SJCRH30 (cell line): ENCODE data around the gene LCLAT1. TPM values are rescaled to one million over a fixed set of nuclear protein-coding genes. Genes with fewer than 3 reads are reported as not detected.

Experiments used
- DNase-seq, 2 experiments: peaks; one replicate each; pipeline ENCODE4 v3.0.0-alpha.2; 2015 to 2020
- H3K27ac ChIP-seq: fragments of 250-450 bp; sonication (Bioruptor Pico); 2 replicates; pipeline ENCODE4 v1.5.1; 2020; ENCODE audit warnings: mild to moderate bottlenecking, moderate library complexity
- H3K27me3 ChIP-seq: fragments of 250-450 bp; sonication (Bioruptor Pico); 2 replicates; pipeline ENCODE4 v1.5.1; 2020; ENCODE audit warnings: mild to moderate bottlenecking, moderate library complexity
- H3K36me3 ChIP-seq: fragments of 250-450 bp; sonication (Bioruptor Pico); 2 replicates; pipeline ENCODE4 v1.5.1; 2020; ENCODE audit warnings: mild to moderate bottlenecking, moderate library complexity
- H3K4me1 ChIP-seq: fragments of 250-450 bp; sonication (Bioruptor Pico); 2 replicates; pipeline ENCODE4 v1.5.1; 2020; ENCODE audit warnings: mild to moderate bottlenecking, moderate library complexity
- H3K4me3 ChIP-seq: fragments of 250-450 bp; sonication (Bioruptor Pico); 2 replicates; pipeline ENCODE4 v1.5.1; 2020; ENCODE audit warnings: mild to moderate bottlenecking, moderate library complexity
- H3K9me3 ChIP-seq: fragments of 250-450 bp; sonication (Bioruptor Pico); replicated peaks from 2 replicates; pipeline ENCODE4 v1.5.1; 2020; ENCODE audit warnings: mild to moderate bottlenecking, moderate library complexity
- total RNA-seq: library from RNA; depleted of rRNA; stranded (reverse); fragments of >200 nt; shearing (Covaris generic); gene quantifications from 2 replicates; pipeline ENCODE4 v1.2.3, GENCODE V29; 2014

Gene LCLAT1
- total RNA-seq, 1 experiment from 2014 or later, result 35.9 TPM

DNA sequence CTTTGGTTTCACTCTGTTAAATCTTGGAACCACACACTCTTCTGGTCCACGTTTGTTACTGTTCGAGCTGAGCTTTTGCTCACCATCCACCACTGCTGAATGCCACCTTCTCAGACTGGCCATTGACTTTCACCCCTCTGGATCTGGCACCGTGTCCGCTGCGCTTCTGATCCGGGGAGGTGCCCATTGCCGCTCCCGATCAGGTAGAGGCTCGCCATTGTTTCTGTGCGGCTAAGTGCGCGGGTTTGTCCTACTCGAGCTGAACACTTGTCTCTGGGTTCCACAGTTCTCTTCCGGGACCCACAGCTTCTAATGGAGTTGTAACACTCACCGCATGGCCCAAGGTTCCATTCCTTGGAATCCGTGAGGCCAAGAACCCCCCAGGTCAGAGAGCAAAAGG lies 72.8 kb downstream of the LCLAT1 start:
- Histone ChIP-seq H3K4me3 (no peak overlapping the region), H3K36me3 (peaks cover 12% of the 10 kb centered on the region), H3K27ac (no peak overlapping the region), H3K4me1 (peaks cover 6% of the 10 kb centered on the region), H3K9me3 (peaks cover 6% of the 10 kb centered on the region; the same call in 1 of the 2 replicates), H3K27me3 (no peaks in the 10 kb centered on the region)
- DNase-seq, result no peak

DNA sequence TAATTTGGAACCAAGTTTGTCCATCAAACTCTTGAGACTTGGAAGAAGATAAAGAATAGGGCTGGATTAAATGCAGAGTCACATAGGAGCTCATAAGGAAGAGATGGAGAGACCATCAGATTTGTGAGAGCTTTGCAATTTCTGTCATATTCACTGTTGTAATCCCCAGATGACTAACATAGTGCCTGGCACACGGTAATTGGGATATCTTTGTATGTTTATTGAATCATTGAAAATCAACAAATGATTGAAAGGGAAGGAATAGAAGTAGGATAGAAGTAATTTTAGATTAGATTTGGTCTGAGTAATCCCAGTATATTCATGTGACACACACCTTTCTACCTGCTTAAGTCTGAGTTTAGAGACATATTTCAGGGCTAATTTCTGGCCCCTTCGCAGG lies 75.4 kb downstream of the LCLAT1 start:
- Histone ChIP-seq H3K36me3 (peaks cover 16% of the 10 kb centered on the region), H3K4me1 (no peaks in the 10 kb centered on the region), H3K9me3 (peaks cover 11% of the 10 kb centered on the region; the same call in 1 of the 2 replicates), H3K27me3 (no peaks in the 10 kb centered on the region), H3K27ac (no peak overlapping the region), H3K4me3 (no peak overlapping the region)
- DNase-seq, result no peak

DNA sequence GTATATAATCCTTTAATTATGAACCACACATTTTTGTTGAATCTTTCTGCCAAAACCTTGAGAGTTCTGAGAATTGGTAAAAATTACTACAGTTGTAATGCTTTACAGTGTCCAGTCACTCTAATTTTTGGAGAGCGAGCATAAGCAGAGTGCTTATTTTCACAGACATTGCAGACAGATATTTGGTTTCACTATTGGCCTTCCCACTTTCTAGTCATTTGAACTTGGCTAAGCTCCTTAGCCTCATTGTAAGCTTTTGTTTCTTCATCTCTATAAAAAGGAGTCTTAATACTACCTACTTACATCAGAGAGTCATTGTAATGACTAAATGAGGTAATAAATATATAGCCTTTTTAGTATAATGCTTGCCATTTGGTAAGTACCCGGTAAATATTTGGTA lies 80.4 kb downstream of the LCLAT1 start:
- Histone ChIP-seq H3K4me3 (no peak overlapping the region), H3K27me3 (no peaks in the 10 kb centered on the region), H3K36me3 (peaks cover 11% of the 10 kb centered on the region), H3K27ac (no peak overlapping the region), H3K4me1 (no peaks in the 10 kb centered on the region), H3K9me3 (peaks cover 11% of the 10 kb centered on the region; the same call in 1 of the 2 replicates)
- DNase-seq, result no peak

DNA sequence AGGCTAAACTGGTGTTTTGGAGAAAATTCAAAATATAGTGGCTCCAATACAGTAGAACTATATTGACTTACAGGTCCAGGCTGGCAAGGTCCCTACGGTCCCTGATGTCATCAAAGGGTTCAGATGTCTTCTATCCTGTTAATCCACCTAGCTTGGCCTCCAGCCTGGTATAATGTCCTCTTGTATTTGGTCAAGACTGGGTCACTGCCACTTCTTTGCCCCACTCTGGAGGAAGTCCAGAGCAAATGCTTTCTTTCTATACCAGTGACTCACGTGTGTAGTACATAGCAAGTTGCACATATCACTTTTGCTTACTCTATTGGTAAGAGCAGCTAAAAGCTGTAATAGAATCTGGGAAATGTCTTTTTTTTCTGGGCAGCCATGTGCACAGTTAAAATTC lies 80.8 kb downstream of the LCLAT1 start:
- Histone ChIP-seq H3K27ac (no peak overlapping the region), H3K9me3 (peaks cover 11% of the 10 kb centered on the region; the same call in 1 of the 2 replicates), H3K4me1 (no peaks in the 10 kb centered on the region), H3K4me3 (no peak overlapping the region), H3K27me3 (no peaks in the 10 kb centered on the region), H3K36me3 (peaks cover 12% of the 10 kb centered on the region)
- no peak for DNase-seq

DNA sequence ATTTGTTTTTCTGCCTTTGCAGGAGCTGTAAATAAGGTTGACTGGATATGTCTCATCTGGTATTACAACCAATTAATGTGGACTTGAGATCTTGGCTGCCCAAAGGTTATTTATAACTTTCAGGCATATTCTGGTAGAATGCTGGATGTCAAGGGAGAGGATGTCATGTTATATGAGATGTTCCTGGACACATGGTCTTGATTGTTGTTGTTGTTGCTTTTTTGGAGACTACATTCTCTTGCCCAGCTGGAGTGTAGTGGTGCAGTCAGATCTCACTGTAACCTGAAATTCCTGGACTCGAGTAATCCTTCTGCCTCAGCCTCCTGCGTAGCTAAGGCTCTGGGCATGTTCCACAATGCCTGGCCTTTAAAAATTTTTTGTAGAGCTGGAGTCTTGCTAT lies 83.3 kb downstream of the LCLAT1 start:
- H3K27ac ChIP-seq, result no peak overlapping the region
- no peak for DNase-seq
- no peak overlapping the region for H3K4me3 ChIP-seq
- peaks cover 7% of the 10 kb centered on the region for H3K9me3 ChIP-seq
- peaks cover 34% of the 10 kb centered on the region for H3K36me3 ChIP-seq
- H3K27me3 ChIP-seq, result no peaks in the 10 kb centered on the region
- H3K4me1 ChIP-seq, result no peaks in the 10 kb centered on the region

DNA sequence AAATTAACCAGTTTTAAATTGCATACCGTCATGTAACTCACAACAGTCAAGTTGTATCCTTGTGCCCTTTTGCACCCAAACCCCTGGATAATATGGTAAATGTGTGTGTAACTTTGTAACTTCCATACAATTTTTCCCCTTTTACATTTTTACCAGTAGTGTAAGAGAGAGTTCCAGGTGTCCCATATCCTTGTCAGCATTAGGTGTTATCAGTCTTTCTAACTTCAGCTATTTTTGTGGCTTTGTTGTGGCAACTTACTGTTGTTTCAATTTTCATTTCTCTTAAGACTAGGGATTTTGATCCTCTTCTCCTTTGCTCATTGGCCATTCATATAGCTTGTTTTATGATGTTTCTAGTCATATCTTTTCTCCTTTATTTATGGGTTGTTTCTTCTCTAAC lies 94.6 kb downstream of the LCLAT1 start:
- DNase-seq, result no peak
- H3K9me3 ChIP-seq, result 0 out of 2 replicates have a peak, but pooled peaks cover 4% of the 10 kb centered on the region
- H3K27ac ChIP-seq, result no peak overlapping the region
- H3K36me3 ChIP-seq, result no peaks in the 10 kb centered on the region; the same call in 1 of the 2 replicates
- H3K4me1 ChIP-seq, result no peaks in the 10 kb centered on the region
- no peaks in the 10 kb centered on the region for H3K27me3 ChIP-seq
- H3K4me3 ChIP-seq, result no peak overlapping the region

DNA sequence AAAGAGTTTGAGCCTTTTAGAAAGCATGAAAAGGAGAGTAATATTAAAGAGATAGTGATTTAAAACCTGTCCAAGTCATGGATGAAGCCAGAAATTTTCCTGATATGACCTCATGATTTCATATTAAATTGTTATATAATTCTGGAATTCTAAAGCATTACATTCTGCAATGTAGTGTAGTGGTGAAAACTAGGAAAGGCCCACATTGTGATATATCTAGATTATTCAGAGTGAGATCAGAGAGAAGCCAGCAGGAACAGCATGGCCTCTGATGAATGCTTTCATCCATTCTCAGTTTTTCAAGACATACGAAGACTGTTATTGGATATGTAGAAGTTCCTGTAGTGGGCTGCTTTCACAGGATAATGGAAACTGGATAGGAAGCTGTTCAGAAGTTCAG lies 98.8 kb downstream of the LCLAT1 start:
- Histone ChIP-seq H3K27ac (no peak overlapping the region), H3K9me3 (0 out of 2 replicates have a peak, but pooled peaks cover 4% of the 10 kb centered on the region), H3K27me3 (no peaks in the 10 kb centered on the region), H3K4me1 (no peaks in the 10 kb centered on the region), H3K36me3 (no peaks in the 10 kb centered on the region; the same call in 1 of the 2 replicates), H3K4me3 (no peak overlapping the region)
- DNase-seq, result no peak

DNA sequence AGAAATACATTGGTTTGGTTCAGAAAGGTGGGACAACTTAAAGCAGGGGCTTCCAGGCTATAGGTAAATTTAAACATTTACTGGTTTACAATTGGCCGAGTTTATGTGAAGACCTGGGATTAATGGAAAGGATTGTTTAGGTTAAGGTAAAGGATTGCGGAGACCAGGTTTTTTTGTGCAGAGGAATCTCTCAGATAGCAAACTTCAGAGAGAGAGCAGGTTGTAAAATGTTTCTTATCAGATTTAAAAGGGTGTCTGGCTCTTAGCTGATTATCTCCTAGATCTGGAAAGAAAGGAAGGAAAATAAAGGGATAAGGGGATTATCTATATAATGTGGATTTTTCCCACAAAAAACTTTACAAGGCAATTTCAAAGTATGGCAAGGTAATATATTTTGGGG lies 101.3 kb downstream of the LCLAT1 start:
- Histone ChIP-seq H3K4me1 (no peaks in the 10 kb centered on the region), H3K27ac (no peak overlapping the region), H3K4me3 (no peak overlapping the region), H3K36me3 (no peaks in the 10 kb centered on the region; the same call in 1 of the 2 replicates), H3K27me3 (no peaks in the 10 kb centered on the region), H3K9me3 (no peaks in the 10 kb centered on the region; the same call in 1 of the 2 replicates)
- no peak for DNase-seq

DNA sequence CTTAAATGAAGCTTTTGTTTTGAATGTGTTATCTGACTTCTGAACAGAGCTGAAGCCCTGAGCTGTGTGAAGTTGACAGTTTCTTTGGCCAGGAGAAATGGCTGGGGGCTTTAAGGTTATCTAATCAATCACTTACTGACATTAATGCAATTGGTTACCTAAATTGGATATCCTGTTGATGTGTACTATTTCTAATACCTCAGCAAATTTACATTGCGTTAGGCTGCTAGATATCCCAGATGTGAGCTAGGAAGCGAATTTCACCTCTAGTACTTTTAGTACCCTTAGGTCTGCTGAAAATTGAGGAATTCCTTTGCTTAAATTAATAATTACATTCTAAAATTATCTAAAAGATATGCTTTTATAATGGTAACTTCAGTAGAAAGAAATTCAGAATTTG lies 102.0 kb downstream of the LCLAT1 start:
- Histone ChIP-seq H3K27ac (no peak overlapping the region), H3K36me3 (no peaks in the 10 kb centered on the region), H3K4me1 (no peaks in the 10 kb centered on the region), H3K9me3 (no peaks in the 10 kb centered on the region; the same call in 1 of the 2 replicates), H3K4me3 (no peak overlapping the region), H3K27me3 (no peaks in the 10 kb centered on the region)
- no peak for DNase-seq

DNA sequence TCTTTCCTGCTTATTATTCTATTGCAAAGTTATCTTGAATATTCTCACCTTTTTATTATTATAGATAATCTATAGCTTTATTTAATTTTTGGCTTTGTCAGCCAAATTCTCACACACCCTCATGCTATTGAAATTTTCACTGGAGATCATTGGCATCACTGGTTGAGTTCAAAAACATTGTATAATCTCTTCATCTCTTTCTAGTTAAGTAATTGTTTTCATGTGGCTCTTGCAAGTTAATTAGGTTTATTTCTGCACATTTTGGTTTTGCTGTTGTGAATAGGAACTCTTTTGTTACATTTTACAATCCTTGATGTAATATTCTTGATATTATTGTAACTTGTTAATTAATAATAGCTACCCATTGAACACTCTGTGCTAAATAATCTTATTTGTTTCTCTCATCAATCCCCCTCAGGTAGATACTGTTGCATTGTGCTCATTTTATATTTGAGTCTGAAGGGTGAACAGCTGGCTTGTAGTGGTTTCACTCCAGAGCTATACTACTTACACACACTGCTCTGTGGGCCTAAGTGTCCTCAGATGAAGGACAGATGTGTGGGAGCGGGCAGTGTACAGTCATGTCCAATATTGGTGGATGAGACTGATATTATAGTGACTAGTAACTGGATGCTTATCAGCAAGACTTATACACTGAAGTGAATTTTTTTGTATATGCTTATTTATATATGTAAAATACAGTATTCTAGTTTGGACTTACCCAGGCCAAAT lies 112.7 kb downstream of the LCLAT1 start:
- H3K4me3 ChIP-seq, result no peak overlapping the region
- no peaks in the 10 kb centered on the region for H3K27me3 ChIP-seq
- H3K27ac ChIP-seq, result no peak overlapping the region
- peaks cover 4% of the 10 kb centered on the region; the same call in 1 of the 2 replicates for H3K9me3 ChIP-seq
- H3K4me1 ChIP-seq, result no peaks in the 10 kb centered on the region
- no peak for DNase-seq
- H3K36me3 ChIP-seq, result peaks cover 18% of the 10 kb centered on the region

DNA sequence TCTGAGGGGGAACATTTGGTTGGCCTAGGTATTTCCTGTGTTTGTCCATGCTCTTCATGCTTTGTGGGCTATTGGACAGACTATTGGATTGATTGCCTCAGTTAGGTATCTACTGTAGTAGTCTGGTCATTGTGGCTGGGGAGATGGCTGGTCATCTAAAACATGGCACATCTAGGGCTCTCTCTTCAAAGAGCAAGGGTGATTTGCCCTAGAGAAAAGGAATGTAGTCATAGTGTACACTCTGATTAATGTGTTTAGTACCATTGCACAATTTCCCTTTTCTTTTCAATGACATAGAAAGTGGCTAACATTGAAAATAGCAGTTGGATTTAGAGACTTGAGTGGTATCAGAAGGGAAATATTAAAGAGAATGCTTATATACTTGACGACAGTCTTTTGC lies 114.3 kb downstream of the LCLAT1 start:
- no peak for DNase-seq
- Histone ChIP-seq H3K27ac (no peak overlapping the region), H3K9me3 (peaks cover 4% of the 10 kb centered on the region; the same call in 1 of the 2 replicates), H3K4me3 (no peak overlapping the region), H3K36me3 (peaks cover 18% of the 10 kb centered on the region), H3K27me3 (no peaks in the 10 kb centered on the region), H3K4me1 (no peaks in the 10 kb centered on the region)

DNA sequence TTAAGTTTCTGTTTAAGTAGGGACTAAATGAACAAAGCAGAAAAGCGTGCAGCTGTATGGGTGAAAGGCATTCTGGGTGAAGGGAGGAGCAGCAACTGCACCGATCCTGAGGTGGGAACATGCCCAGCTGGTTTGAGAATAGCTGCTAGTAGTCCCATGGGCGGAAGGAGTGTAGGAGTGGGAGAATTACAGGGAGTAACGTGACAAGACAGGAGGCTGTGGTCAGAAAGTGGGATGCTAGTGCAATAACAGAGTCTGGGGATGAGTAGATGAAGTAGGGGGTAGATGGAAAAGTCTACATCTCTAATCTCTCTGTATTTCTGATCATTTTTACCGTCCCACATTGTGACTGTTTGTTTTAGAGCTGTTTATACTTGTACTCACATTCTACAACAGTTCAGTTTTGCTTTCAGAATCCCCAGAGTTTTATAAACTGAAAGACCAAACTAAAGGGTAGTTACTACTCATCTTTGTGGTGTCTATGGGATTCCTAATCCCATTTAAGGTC lies 118.9 kb downstream of the LCLAT1 start:
- Histone ChIP-seq H3K27ac (no peak overlapping the region), H3K27me3 (no peaks in the 10 kb centered on the region), H3K9me3 (no peaks in the 10 kb centered on the region; the same call in 1 of the 2 replicates), H3K4me3 (no peak overlapping the region), H3K4me1 (no peaks in the 10 kb centered on the region; the same call in 1 of the 2 replicates), H3K36me3 (peaks cover 30% of the 10 kb centered on the region; the same call in 1 of the 2 replicates)
- DNase-seq, result peak in 1 of 2 experiments; percentile 17

DNA sequence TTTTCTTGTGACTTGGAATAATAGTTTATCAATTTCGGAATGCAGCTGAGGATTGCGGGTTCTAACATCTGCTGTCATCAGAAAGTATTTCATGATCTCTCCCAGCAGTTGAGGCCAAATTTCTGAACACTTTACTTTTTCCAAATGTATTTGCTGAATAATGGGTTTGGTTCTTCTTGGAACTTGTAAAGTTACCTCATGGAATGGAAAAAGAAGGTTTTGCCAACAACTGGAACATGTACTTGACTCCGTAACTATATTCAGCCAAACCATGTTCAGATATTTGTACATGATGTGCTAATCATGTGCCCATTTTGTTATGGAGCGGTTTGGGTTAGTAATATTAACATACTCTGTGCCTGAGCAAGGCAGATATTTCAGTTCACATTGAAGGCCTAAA lies 119.6 kb downstream of the LCLAT1 start:
- Histone ChIP-seq H3K27ac (no peak overlapping the region), H3K36me3 (peaks cover 30% of the 10 kb centered on the region; the same call in 1 of the 2 replicates), H3K9me3 (no peaks in the 10 kb centered on the region; the same call in 1 of the 2 replicates), H3K4me1 (no peaks in the 10 kb centered on the region; the same call in 1 of the 2 replicates), H3K27me3 (no peaks in the 10 kb centered on the region), H3K4me3 (no peak overlapping the region)
- no peak for DNase-seq

DNA sequence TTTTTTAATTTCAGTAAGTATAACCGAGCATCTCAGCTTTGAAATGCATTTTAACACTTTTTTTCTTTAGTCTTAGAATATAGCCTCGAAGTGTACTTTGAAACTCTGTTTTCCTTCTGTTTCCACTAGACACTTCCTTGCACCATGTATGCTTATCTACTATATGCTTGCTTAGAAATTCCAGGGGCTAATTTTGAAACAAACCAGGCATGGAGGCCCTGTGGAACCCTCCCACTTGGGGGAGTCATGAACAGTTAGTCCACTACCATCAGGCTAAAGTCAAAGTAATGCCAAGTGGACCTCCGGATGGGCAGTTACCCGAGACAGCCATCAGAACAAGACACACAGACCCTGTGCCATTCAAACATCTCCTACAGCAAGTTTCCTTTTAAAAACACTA lies 120.3 kb downstream of the LCLAT1 start:
- Histone ChIP-seq H3K4me3 (no peak overlapping the region), H3K36me3 (peaks cover 28% of the 10 kb centered on the region; the same call in 1 of the 2 replicates), H3K27me3 (no peaks in the 10 kb centered on the region), H3K4me1 (no peaks in the 10 kb centered on the region; the same call in 1 of the 2 replicates), H3K27ac (no peak overlapping the region), H3K9me3 (no peaks in the 10 kb centered on the region; the same call in 1 of the 2 replicates)
- no peak for DNase-seq

DNA sequence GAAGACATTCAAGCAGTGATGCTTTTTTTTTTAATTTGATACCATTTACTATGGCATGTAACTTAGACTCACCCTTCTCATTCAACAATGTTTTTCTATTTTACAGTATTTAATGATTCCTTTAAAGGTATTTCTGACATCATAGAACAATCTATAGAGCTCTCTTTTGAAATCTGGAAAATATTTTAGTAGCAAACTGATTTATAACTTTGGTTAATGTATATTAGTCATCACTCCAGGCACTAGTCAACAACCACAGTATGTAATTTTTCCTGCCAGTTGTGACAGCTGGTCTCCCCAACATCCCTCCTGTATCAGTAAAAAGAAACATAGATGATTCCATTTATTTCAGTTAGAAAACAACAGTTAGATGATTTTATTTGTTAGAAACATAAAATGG lies 122.9 kb downstream of the LCLAT1 start:
- H3K4me3 ChIP-seq, result no peak overlapping the region
- peaks cover 16% of the 10 kb centered on the region; the same call in 1 of the 2 replicates for H3K36me3 ChIP-seq
- no peaks in the 10 kb centered on the region; the same call in 1 of the 2 replicates for H3K4me1 ChIP-seq
- DNase-seq, result no peak
- H3K27ac ChIP-seq, result no peak overlapping the region
- H3K9me3 ChIP-seq, result no peaks in the 10 kb centered on the region; the same call in 1 of the 2 replicates
- H3K27me3 ChIP-seq, result no peaks in the 10 kb centered on the region
